OCI-LY7 (cell line): Measurements from ENCODE around the gene CLSTN3.

Experiments used
- EZH2phosphoT487 ChIP-seq: fragments of 200-600 bp; sonication (generic); IDR thresholded peaks from 2 replicates; pipeline ENCODE4 v1.6.1; 2018; ENCODE audit warnings: low read depth, borderline replicate concordance, mild to moderate bottlenecking, mixed run types, antibody characterized with exemption, low read length, moderate library complexity, mixed read lengths
- TF ChIP-seq, protein P1 (sequence below): fragments of 200-600 bp; sonication (generic); conservative IDR thresholded peaks from 2 replicates; pipeline ENCODE4 v1.5.1; 2014; ENCODE audit warnings: mild to moderate bottlenecking, antibody characterized with exemption, low read length, moderate library complexity, mixed read lengths

DNA sequence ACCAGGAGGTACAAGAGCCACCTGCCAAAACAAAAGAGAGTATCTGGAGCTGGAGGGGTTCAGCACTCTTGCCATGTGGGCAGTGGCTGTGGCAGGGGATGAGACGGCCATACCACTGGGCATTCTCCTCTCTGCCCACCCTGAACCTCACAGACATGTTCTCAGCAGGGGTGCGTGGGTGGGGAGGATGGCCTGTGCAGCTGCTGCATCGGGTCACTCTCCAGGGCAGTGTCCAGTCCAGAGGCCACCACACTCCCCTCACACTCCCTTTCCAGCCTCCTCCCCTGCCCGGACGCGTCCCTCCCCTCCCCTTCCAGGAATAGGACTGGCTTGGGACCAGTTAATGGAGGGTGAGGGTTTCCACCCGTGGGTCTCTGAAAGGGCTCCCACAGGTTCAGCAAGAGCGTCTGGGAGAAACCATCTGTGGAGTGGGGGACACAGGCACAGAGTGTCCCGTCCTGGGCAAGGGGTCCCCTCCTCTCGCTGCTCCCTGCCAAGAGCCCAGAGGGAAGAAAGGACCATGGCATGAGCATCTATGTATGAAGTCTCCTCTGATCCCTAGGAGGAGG lies 38.4 kb upstream of the CLSTN3 start:
- TF ChIP-seq, protein P1, sequence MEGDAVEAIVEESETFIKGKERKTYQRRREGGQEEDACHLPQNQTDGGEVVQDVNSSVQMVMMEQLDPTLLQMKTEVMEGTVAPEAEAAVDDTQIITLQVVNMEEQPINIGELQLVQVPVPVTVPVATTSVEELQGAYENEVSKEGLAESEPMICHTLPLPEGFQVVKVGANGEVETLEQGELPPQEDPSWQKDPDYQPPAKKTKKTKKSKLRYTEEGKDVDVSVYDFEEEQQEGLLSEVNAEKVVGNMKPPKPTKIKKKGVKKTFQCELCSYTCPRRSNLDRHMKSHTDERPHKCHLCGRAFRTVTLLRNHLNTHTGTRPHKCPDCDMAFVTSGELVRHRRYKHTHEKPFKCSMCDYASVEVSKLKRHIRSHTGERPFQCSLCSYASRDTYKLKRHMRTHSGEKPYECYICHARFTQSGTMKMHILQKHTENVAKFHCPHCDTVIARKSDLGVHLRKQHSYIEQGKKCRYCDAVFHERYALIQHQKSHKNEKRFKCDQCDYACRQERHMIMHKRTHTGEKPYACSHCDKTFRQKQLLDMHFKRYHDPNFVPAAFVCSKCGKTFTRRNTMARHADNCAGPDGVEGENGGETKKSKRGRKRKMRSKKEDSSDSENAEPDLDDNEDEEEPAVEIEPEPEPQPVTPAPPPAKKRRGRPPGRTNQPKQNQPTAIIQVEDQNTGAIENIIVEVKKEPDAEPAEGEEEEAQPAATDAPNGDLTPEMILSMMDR = no peak
- TF ChIP-seq EZH2phosphoT487 = no peak
